DMS79 treated with DMSO at 0.1 percent for 48 hours (cell line): ENCODE results near the gene ETS1.

ENCODE experiments used
- DNase-seq: peaks from one replicate; lab custom pipeline; 2025; lab: John Stamatoyannopoulos, UW

Gene ETS1

DNA sequence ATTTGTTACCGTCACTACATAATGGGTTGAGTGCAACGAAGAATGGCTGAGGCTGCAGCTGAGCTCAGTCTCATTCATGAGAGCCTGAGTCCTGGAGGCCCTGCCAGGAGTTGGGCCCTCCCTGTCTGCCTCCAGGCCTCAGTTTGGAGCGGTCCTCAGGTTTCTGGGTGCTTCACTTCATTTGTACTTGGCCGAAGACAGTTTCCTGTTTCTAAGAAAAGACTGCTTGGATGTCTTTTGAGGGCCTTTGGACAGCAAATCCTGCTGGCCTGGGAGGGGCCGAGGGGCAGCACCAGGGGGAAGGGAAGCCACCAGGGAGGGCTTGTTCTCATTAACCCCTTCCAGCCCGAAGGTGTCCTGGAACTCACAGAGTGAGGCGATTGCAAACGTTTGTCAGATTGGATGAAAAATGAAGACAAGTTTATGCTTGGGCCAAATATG lies 163.1 kb downstream of the ETS1 start:
- no peak for DNase-seq

DNA sequence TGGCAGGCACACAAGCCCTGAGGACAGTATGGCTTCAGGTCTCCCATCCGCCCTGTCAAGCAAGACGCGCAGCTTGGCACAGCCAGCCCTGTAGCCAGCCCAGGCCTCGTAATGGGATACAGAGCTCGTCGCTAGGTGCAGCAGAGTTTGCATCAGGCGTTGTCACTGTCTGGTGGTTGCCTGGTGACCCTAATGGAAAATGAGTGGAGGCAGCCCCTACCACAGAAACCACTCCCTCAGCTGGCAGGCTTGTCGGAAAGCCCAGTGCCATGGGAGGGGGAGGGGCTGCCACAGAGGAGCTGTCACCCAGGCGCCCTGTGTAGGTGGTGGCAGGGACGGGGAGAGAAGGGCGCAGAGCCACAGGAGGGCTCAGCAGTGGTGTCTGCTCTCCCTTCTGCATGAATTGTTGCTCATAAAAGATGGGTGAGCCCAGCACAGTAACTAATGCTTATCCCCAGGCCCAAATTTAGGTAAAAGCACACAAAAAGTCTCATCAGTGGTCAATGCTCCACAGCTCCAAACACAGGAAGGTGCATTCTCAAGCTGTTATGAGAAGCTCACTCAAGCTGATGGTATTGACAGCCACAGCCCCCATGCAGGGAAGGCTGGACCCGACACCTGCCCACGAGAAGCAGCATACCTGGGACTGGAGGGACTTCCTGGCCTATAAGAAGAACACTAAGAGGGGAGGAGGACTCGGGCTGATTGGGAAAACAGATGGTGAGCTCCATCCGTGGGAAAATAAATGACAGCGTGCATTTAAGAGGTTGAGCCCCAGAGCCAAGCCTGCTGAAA lies 164.6 kb downstream of the ETS1 start:
- peak; percentile 83 for DNase-seq

DNA sequence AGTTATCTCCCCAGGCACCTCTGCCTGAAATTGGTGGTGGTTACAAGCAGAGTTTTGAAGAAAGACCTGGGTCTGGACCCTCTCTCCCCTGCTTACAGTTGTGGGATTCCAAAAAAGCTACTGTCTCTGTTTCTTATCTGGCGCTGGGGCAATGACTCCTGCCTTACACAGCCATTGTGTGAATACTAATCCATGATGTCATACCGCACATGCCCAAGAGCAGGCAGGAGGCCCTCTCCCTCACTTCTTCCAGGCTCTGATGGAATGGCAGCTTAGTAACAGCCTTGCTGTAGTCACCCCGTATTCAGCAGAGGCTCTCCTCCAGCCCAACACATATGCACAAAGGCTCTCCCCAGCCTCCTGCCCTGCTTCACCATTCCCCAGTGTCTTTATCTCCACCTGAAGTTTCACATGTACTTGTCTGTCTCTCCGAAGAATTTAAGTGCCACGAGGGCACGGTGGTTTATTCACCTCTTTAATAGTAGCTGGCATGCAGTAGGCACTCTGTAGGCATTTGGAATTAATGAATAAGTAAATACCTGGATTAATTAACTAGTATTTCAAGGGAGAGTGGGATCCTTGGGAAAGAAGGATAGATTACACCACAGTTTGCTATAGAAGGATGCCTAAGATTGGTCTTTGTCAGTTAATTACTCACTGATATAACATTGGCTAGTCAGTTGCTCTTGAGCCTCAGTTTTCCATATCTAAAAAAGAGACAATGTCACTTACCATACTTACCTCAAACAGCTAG lies 165.6 kb downstream of the ETS1 start:
- no peak for DNase-seq

DNA sequence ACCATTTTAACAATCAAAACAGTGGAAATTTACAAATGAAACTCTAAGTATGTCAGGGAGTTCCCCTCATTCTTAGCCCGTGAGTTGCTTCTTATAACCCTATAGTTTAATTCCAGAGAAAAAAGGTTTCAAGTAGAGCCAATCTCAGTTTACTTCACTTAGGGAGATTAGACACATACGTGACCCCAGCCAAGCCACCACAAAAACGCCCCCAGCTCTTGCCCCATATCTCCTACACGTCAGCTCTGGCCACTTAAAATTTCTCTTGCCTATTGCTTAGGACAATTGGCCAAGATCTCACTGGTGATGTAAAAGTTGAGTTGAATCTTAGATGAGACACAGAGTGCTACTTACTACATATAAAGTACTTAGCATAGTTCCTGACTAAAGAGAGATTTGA lies 166.4 kb downstream of the ETS1 start:
- no peak for DNase-seq

DNA sequence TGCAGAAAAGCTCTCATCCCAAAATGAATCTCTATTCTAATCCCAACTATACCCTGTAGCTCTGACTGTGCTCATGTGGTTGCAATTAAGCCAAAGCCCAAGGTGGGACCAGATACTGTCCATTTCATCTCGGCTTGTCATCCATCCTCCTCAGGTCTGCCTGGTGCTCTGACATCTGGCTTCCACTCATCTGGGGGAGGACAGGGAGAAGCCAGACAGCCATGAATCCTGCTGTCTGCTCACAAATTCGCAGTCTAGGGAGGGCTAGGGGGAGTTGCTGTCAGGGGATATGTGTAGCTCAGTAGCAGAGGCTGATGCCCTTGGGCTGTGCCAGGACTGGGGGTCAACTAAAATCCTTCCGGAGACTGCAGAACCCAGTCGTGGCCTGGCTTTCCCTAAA lies 167.1 kb downstream of the ETS1 start:
- DNase-seq, result no peak

DNA sequence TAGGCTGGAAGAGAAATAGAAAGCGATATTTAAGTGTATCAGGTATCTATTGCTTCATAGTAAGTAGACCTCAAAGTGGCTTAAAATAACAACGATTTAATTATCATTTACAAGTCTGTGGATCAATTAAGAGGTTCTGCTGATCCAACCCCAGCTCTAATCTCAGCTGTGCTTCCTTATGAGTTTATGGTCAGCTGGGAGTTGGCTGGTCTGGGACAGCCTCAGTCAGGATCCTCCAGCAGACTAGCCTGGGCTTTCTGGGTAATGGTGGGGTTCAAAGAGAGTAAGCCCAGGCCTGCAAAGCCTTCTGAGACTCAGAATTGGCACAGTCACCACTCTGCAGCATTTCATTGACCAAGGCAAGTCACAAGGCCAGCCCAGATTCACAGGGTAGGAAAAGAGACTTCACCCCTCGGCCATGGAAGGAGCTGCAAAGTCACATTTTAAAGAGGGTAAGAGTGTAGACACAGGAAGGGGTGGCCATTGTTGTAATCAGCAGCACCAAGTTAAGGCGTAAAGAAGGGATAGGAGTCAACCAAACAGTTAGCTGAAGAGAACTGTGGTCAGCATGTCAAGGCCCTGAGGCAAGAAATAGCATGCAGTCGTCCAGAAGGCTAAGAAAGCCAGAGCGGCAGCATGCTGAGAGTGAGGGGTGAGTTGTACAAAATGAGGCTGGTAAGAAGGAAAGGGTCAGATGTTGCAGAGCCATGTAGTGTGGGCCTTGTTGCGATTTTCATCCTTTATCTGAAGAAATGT lies 168.2 kb downstream of the ETS1 start:
- DNase-seq, result no peak

DNA sequence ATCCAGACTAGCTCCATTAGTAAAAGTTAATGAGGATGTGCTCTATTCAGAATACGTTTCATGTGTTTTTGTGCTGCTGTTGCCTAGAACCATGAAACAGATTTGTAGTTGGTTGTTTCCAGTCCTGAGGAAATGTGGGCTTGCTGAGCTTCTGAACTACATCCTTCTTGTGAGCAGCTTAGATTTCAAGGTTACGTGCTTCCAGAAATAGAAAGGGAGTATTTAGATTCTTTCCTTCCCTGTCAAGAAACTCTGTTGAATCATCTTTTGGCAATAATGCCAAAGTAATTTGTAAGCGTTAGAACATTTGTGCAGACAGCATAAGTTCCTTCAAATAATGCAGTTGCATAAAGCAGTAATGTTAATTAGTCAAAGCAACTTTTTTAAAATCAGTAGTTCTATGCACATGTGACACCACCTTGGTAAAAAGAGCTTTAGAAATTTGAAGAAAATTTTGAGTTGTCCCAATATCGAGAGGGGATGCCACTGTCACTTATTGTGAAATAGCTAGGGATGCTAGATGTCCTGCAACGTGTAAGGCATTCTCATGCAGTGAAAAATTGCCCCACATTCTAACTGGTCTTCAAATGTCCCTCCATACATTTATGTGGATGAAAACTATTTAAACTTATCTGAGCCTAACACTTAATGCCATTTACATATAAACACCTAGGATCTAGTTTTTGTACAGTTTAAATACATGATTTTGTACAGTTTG lies 169.6 kb downstream of the ETS1 start:
- DNase-seq, result no peak

DNA sequence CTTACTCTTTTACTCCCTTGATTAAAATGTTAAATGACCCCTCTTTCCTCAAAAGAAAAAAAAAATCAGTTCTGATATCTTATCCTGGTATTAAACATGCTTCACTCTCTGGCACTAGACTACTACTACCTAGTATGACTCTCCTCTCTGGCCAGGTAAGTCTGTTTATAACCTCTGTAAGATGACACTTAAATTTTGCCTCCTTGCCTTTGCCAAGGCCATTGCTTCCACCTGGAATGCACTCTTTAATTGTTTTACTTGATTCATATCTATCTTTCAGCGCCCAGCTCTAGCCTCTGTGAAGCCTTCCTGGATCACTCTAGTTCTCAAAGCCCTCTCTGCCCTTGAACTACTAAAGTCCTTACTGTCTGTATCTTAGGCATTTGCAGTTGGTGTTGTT lies 170.4 kb downstream of the ETS1 start:
- no peak for DNase-seq

DNA sequence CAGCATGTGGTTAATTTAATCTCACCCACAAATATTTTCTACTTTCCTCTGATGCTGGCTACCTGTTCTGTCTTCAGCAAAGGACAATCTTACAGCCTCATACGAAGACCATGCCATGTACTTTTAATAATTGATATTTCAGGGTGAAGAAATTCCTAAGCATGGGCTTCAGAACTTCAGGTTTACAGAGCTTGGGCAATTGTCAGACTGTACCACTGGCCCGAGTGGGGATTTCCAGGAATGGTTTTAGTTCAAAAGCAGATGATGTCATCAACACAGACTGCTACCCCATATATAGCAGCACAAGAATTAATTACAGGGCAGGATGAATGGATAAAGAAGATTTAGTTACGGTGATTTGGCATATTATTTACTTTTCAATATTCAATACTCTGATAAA lies 171.8 kb downstream of the ETS1 start:
- DNase-seq, result no peak

DNA sequence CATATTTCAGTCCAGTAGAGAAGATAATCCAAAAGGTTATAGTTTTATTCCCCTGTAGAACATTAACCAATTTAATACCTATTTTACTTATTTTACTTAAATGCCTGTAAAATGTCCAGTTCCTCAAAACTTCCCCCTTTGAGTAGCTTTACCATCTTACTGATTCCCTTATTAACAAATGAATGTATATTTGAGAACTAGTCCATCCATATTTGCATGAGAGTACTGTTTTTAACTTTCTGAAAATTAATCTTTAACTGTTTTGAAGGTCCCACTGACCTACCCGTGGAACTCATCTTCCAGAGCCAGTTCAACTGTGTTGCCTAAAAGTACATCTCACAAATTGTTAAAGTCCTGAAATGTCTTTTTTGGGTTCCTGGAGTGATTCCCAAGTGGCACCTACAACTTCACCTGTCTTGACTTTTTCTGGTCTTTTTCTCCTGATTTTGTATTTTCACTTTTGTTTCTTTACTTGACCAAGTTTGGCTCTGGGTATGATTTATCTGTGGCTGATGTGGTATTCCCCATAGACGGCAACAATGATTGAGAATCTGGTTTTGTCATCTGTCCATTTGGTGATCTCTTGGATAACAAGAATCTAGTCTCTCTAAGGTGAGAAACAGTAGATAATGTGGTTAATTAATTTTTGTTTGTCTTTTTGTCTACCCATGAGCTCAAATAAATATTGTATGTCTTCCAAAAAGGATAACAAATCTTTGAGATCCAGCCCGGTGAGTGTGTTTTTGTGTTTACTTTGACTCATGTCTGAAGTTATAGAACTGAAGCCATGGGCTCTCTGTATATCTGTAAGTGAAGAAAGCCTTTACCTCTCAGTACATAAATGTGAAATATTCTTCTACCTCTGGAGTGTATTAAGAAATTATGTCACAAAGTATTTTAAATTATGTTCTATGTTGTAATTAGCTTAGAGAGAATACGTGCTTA lies 174.2 kb downstream of the ETS1 start:
- no peak for DNase-seq

DNA sequence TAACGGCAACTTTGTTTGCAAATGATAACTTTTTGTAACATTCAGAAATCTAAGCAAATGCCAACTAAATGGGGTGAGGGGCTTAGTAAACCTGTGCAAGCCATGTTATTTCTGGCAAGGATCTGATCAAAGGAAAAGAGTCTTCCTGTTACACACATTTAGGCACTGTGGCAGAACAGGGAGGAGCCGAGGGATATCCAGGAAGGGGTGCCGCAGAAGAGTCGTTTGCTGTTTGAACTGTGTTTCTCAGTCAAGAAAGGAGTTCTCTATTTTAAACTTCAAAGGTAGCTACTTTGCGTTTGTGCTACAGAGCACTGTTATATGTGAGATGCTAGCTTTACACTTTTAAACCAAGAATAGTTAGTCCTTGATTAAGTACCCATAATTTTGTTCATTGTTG lies 175.5 kb downstream of the ETS1 start:
- DNase-seq, result no peak

DNA sequence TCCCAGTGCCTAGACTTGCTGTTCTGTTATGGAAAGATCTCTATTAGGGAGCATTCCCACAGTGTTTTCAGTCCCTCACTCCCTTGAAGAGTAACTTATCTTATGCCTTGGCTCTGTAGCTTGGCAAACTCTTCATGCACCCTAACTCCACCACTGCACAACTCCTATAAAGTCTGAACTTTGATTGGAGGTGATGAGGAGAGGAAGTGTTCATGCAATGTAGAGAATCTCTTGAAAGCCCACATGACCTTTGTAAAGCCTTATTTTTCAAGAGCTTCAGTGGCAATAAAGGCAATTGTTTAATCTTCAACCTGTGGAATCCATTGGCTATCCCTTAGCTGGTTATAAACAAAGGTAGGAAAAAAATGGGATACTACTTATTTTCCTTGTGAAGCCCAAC lies 176.2 kb downstream of the ETS1 start:
- DNase-seq, result no peak

DNA sequence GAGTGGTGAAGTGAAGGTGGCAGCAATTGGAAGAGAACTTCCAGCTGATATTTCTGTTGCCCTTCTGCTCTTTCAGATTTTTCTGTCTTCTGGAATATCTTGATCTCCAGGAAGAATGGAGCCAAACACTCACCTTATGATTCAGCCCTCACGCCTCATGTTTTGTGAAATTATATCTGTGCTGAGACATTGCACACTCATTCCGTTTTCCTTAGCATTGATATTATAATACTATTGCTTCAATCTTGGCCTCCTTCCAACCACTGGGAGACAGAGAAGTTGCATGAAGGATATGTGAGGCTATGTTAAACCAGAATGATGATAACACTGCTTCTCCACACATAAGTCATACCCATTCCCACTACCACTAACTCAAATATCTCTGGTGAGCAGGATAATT lies 177.9 kb downstream of the ETS1 start:
- no peak for DNase-seq
